IPS-18a (cell line): ENCODE measurements around the gene ATG5.
A peak's percentile ranks its signal among the peaks of the same experiment; 100 is the strongest.

Experiments
- H3K27ac ChIP-seq: one replicate; pipeline ENCODE4 v1.5.1; 2013; ENCODE audit warnings: low read length
- H3K27me3 ChIP-seq: one replicate; pipeline ENCODE4 v1.6.1; 2013; ENCODE audit warnings: mild to moderate bottlenecking, low read length; ENCODE audit not compliant: control insufficient read depth, insufficient read depth
- H3K36me3 ChIP-seq: one replicate; pipeline ENCODE4 v1.6.1; 2013; ENCODE audit warnings: low read depth, low read length; ENCODE audit not compliant: control insufficient read depth
- H3K4me1 ChIP-seq: one replicate; pipeline ENCODE4 v1.6.1; 2013; ENCODE audit warnings: low read depth, low read length; ENCODE audit not compliant: control insufficient read depth
- H3K4me3 ChIP-seq: one replicate; pipeline ENCODE4 v1.5.1; 2013; ENCODE audit warnings: low read length
- H3K9ac ChIP-seq: one replicate; pipeline ENCODE4 v1.6.1; 2013; ENCODE audit warnings: mild to moderate bottlenecking, low read length, moderate library complexity
- H3K9me3 ChIP-seq: one replicate; pipeline ENCODE4 v1.6.1; 2013; ENCODE audit warnings: low read depth, low read length; ENCODE audit not compliant: control insufficient read depth

The ATG5 gene

GRCh38 chr6:106213660-106214289 is 111.8 kb downstream of the ATG5 start:
- Histone ChIP-seq H3K9me3 (no peaks in the 10 kb centered on the region), H3K4me1 (peaks cover 4% of the 10 kb centered on the region), H3K9ac (no peak overlapping the region), H3K27ac (no peak overlapping the region), H3K36me3 (no peaks in the 10 kb centered on the region), H3K4me3 (no peak overlapping the region), H3K27me3 (no peaks in the 10 kb centered on the region)

GRCh38 chr6:106212576-106212975 is 113.0 kb downstream of the ATG5 start:
- H3K27me3 ChIP-seq, result no peaks in the 10 kb centered on the region
- H3K4me3 ChIP-seq, result no peak overlapping the region
- no peak overlapping the region for H3K9ac ChIP-seq
- H3K27ac ChIP-seq, result no peak overlapping the region
- H3K36me3 ChIP-seq, result no peaks in the 10 kb centered on the region
- no peaks in the 10 kb centered on the region for H3K9me3 ChIP-seq
- peaks cover 4% of the 10 kb centered on the region for H3K4me1 ChIP-seq

- H3K36me3 ChIP-seq, result peaks cover under 1% of the 10 kb centered on the region
- H3K4me1 ChIP-seq, result peaks cover 7% of the 10 kb centered on the region
- H3K9ac ChIP-seq, result no peak overlapping the region
- H3K4me3 ChIP-seq, result no peak overlapping the region
- no peaks in the 10 kb centered on the region for H3K9me3 ChIP-seq
- H3K27ac ChIP-seq, result no peak overlapping the region
- no peaks in the 10 kb centered on the region for H3K27me3 ChIP-seq
Observed at GRCh38 chr6:106206905-106207304, 118.7 kb downstream of the ATG5 start.

GRCh38 chr6:106204961-106205360 is 120.6 kb downstream of the ATG5 start:
- Histone ChIP-seq H3K4me1 (peaks cover 7% of the 10 kb centered on the region), H3K4me3 (no peak overlapping the region), H3K36me3 (peaks cover 10% of the 10 kb centered on the region), H3K27ac (no peak overlapping the region), H3K9me3 (no peaks in the 10 kb centered on the region), H3K9ac (no peak overlapping the region), H3K27me3 (no peaks in the 10 kb centered on the region)

GRCh38 chr6:106199998-106200397 is 125.6 kb downstream of the ATG5 start:
- H3K27me3 ChIP-seq, result no peaks in the 10 kb centered on the region
- H3K4me3 ChIP-seq, result no peak overlapping the region
- H3K36me3 ChIP-seq, result peaks cover 13% of the 10 kb centered on the region
- H3K27ac ChIP-seq, result peak overlapping the region; percentile 31
- no peak overlapping the region for H3K9ac ChIP-seq
- H3K4me1 ChIP-seq, result peaks cover 5% of the 10 kb centered on the region
- no peaks in the 10 kb centered on the region for H3K9me3 ChIP-seq

GRCh38 chr6:106199331-106199730 is 126.2 kb downstream of the ATG5 start:
- Histone ChIP-seq H3K27me3 (no peaks in the 10 kb centered on the region), H3K9me3 (no peaks in the 10 kb centered on the region), H3K9ac (no peak overlapping the region), H3K4me1 (peaks cover 3% of the 10 kb centered on the region), H3K36me3 (peaks cover 13% of the 10 kb centered on the region), H3K27ac (no peak overlapping the region), H3K4me3 (no peak overlapping the region)

GRCh38 chr6:106197441-106197840 is 128.1 kb downstream of the ATG5 start:
- no peak overlapping the region for H3K9ac ChIP-seq
- peaks cover 13% of the 10 kb centered on the region for H3K36me3 ChIP-seq
- no peaks in the 10 kb centered on the region for H3K27me3 ChIP-seq
- H3K9me3 ChIP-seq, result no peaks in the 10 kb centered on the region
- no peak overlapping the region for H3K4me3 ChIP-seq
- H3K27ac ChIP-seq, result no peak overlapping the region
- H3K4me1 ChIP-seq, result peaks cover 3% of the 10 kb centered on the region

- Histone ChIP-seq H3K9ac (no peak overlapping the region), H3K27ac (no peak overlapping the region)
Observed at GRCh38 chr6:106194949-106195921, 130.3 kb downstream of the ATG5 start.

GRCh38 chr6:106192824-106193223 is 132.7 kb downstream of the ATG5 start:
- Histone ChIP-seq H3K4me1 (peaks cover 3% of the 10 kb centered on the region), H3K36me3 (no peaks in the 10 kb centered on the region), H3K27me3 (no peaks in the 10 kb centered on the region), H3K9me3 (no peaks in the 10 kb centered on the region), H3K9ac (no peak overlapping the region), H3K27ac (no peak overlapping the region), H3K4me3 (no peak overlapping the region)

More at GRCh38 chr6:106194949-106195921, 130.3 kb downstream of the ATG5 start:
- Histone ChIP-seq H3K4me3 (no peak overlapping the region), H3K36me3 (peaks cover 6% of the 10 kb centered on the region), H3K9me3 (no peaks in the 10 kb centered on the region), H3K4me1 (peaks cover 3% of the 10 kb centered on the region), H3K27me3 (no peaks in the 10 kb centered on the region)

- no peak overlapping the region for H3K27ac ChIP-seq
- H3K9me3 ChIP-seq, result no peaks in the 10 kb centered on the region
- no peak overlapping the region for H3K9ac ChIP-seq
- H3K27me3 ChIP-seq, result no peaks in the 10 kb centered on the region
- H3K4me3 ChIP-seq, result no peak overlapping the region
- peaks cover 8% of the 10 kb centered on the region for H3K4me1 ChIP-seq
- H3K36me3 ChIP-seq, result peaks cover 6% of the 10 kb centered on the region
Observed at GRCh38 chr6:106188104-106188794, 137.3 kb downstream of the ATG5 start.

- H3K27me3 ChIP-seq, result no peaks in the 10 kb centered on the region
- peaks cover 6% of the 10 kb centered on the region for H3K36me3 ChIP-seq
- H3K27ac ChIP-seq, result no peak overlapping the region
- H3K4me3 ChIP-seq, result no peak overlapping the region
- no peaks in the 10 kb centered on the region for H3K9me3 ChIP-seq
- no peak overlapping the region for H3K9ac ChIP-seq
- H3K4me1 ChIP-seq, result peaks cover 8% of the 10 kb centered on the region
Observed at GRCh38 chr6:106187424-106187982, 138.1 kb downstream of the ATG5 start.
